Mesenchymal stem cell (in vitro differentiated cells and primary cell): ENCODE results near the gene ZBTB7C.

ENCODE experiments used
- DNase-seq: peaks from one replicate; pipeline ENCODE4 v3.0.0-alpha.2; 2013
- H2AFZ ChIP-seq: one replicate; pipeline ENCODE4 v1.6.1; 2013; ENCODE audit warnings: low read depth, mild to moderate bottlenecking, control low read depth, inconsistent platforms, low read length, moderate library complexity
- H2AK5ac ChIP-seq: 2 replicates; pipeline ENCODE4 v1.6.1; 2013; ENCODE audit warnings: low read length, moderate library complexity, mild to moderate bottlenecking, inconsistent platforms; ENCODE audit not compliant: severe bottlenecking
- H2BK120ac ChIP-seq: one replicate; pipeline ENCODE4 v1.6.1; 2013; ENCODE audit warnings: low read depth, mild to moderate bottlenecking, inconsistent platforms, low read length, moderate library complexity
- H2BK12ac ChIP-seq, 2 experiments: one replicate each; pipeline ENCODE4 v1.6.1; 2013; ENCODE audit warnings: inconsistent platforms in 2 of 2, low read length in 2 of 2, mild to moderate bottlenecking in 2 of 2, moderate library complexity in 2 of 2, control low read depth in 1 of 2
- H2BK15ac ChIP-seq: one replicate; pipeline ENCODE4 v1.6.1; 2013; ENCODE audit warnings: mild to moderate bottlenecking, low read depth, inconsistent platforms; ENCODE audit not compliant: poor library complexity, severe bottlenecking
- H2BK5ac ChIP-seq: 2 replicates; pipeline ENCODE4 v1.6.1; 2013; ENCODE audit warnings: low read depth, mild to moderate bottlenecking, low read length, control low read depth, inconsistent platforms; ENCODE audit not compliant: poor library complexity, severe bottlenecking
- H3K14ac ChIP-seq, 2 experiments: one replicate each; pipeline ENCODE4 v1.6.1; 2013; ENCODE audit warnings: inconsistent platforms in 2 of 2, low read length in 2 of 2, control low read depth in 1 of 2, mild to moderate bottlenecking in 1 of 2, moderate library complexity in 1 of 2
- H3K18ac ChIP-seq, 2 experiments: one replicate each; pipeline ENCODE4 v1.6.1; 2013; ENCODE audit warnings: inconsistent platforms in 2 of 2, low read length in 2 of 2, control low read depth in 1 of 2, low read depth in 1 of 2, mild to moderate bottlenecking in 1 of 2
- H3K23ac ChIP-seq, 2 experiments: one replicate each; pipeline ENCODE4 v1.6.1; 2013; ENCODE audit warnings: inconsistent platforms in 2 of 2, low read length in 2 of 2, mild to moderate bottlenecking in 2 of 2, moderate library complexity in 2 of 2, control low read depth in 1 of 2
- H3K27ac ChIP-seq: 2 replicates; pipeline ENCODE4 v1.5.1; 2013; ENCODE audit warnings: mild to moderate bottlenecking, moderate library complexity, low read length, control low read depth, inconsistent platforms; ENCODE audit not compliant: poor library complexity, severe bottlenecking
- H3K27me3 ChIP-seq, 2 experiments: 2 replicates each; pipeline versions ENCODE4 v1.6.1 to v1.7.0; 2013; ENCODE audit warnings: low read length in 2 of 2, mild to moderate bottlenecking in 2 of 2, moderate library complexity in 2 of 2, control low read depth in 1 of 2, inconsistent platforms in 1 of 2; ENCODE audit not compliant: control insufficient read depth in 1 of 2, insufficient read depth in 1 of 2
- H3K36me3 ChIP-seq, 2 experiments: 2 replicates each; pipeline versions ENCODE4 v1.6.1 to v1.7.0; 2013; ENCODE audit warnings: low read length in 2 of 2, control low read depth in 1 of 2, inconsistent platforms in 1 of 2, low read depth in 1 of 2, mild to moderate bottlenecking in 1 of 2; ENCODE audit not compliant: insufficient read depth in 2 of 2, control insufficient read depth in 1 of 2
- H3K4ac ChIP-seq, 2 experiments: one replicate each; pipeline ENCODE4 v1.6.1; 2013; ENCODE audit warnings: inconsistent platforms in 2 of 2, low read length in 2 of 2, mild to moderate bottlenecking in 2 of 2, moderate library complexity in 2 of 2, control low read depth in 1 of 2, low read depth in 1 of 2
- H3K4me1 ChIP-seq: 2 replicates; pipeline ENCODE4 v1.6.1; 2013; ENCODE audit warnings: low read depth, low read length, control low read depth; ENCODE audit not compliant: control insufficient read depth, insufficient read depth
- H3K4me2 ChIP-seq: 2 replicates; pipeline ENCODE4 v1.6.1; 2013; ENCODE audit warnings: low read length, mild to moderate bottlenecking, inconsistent platforms; ENCODE audit not compliant: poor library complexity, severe bottlenecking
- H3K4me3 ChIP-seq, 2 experiments: 2 replicates each; pipeline versions ENCODE4 v1.5.1 to v1.7.0; 2013; ENCODE audit warnings: low read length in 2 of 2, mild to moderate bottlenecking in 2 of 2, control low read depth in 1 of 2, low read depth in 1 of 2; ENCODE audit not compliant: insufficient read depth in 1 of 2
- H3K79me1 ChIP-seq: replicated peaks from 2 replicates; pipeline ENCODE4 v1.6.1; 2013; ENCODE audit warnings: mild to moderate bottlenecking, control low read depth, low read length, inconsistent platforms; ENCODE audit not compliant: poor library complexity, severe bottlenecking
- H3K9ac ChIP-seq: 2 replicates; pipeline ENCODE4 v1.7.0; 2013; ENCODE audit warnings: mild to moderate bottlenecking, low read length, moderate library complexity
- H3K9me3 ChIP-seq: 2 replicates; pipeline ENCODE4 v1.7.0; 2013; ENCODE audit warnings: mild to moderate bottlenecking, low read length; ENCODE audit not compliant: control insufficient read depth
- H4K8ac ChIP-seq: one replicate; pipeline ENCODE4 v1.6.1; 2013; ENCODE audit warnings: inconsistent platforms, mild to moderate bottlenecking, low read length, moderate library complexity
- H4K91ac ChIP-seq: one replicate; pipeline ENCODE4 v1.6.1; 2013; ENCODE audit warnings: mild to moderate bottlenecking, low read length, inconsistent platforms
- WGBS: methylation state at CpG from one replicate; pipeline ENCODE4 v1.1.7; 2013; ENCODE audit warnings: mixed read lengths; 5-methylcytosine and 5-hydroxymethylcytosine counted together

Gene ZBTB7C

GRCh38 chr18:48123324-48123723, 285.9 kb downstream of the ZBTB7C start:
- Histone ChIP-seq H3K18ac (no peak overlapping the region), H2AK5ac (no peak overlapping the region), H4K8ac (no peak overlapping the region), H3K4me1 (peaks cover 2% of the 10 kb centered on the region), H3K9me3 (no peaks in the 10 kb centered on the region), H2AFZ (no peak overlapping the region), H3K4me3 (no peak overlapping the region), H2BK120ac (no peak overlapping the region), H3K36me3 (no peaks in the 10 kb centered on the region), H2BK5ac (no peak overlapping the region), H3K27ac (no peak overlapping the region), H3K14ac (no peak overlapping the region), H3K4me2 (no peak overlapping the region), H3K23ac (no peak overlapping the region), H4K91ac (no peak overlapping the region), H3K4ac (no peak overlapping the region), H3K9ac (no peak overlapping the region), H2BK15ac (no peak overlapping the region), H3K79me1 (no peaks in the 10 kb centered on the region), H3K27me3 (peaks cover 38 to 51% of the 10 kb centered on the region in 2 experiments), H2BK12ac (no peak overlapping the region)
- 74% methylated on average over 6 of the region's 6 CpGs for WGBS
- DNase-seq, result no peak

- Histone ChIP-seq H2BK12ac (no peak overlapping the region), H3K4me1 (peaks cover 2% of the 10 kb centered on the region), H2BK15ac (no peak overlapping the region), H4K91ac (no peak overlapping the region), H4K8ac (no peak overlapping the region), H2AFZ (no peak overlapping the region), H3K14ac (no peak overlapping the region), H3K9me3 (no peaks in the 10 kb centered on the region), H2BK5ac (no peak overlapping the region), H3K27ac (no peak overlapping the region), H3K4me3 (no peak overlapping the region), H3K79me1 (no peaks in the 10 kb centered on the region), H3K9ac (no peak overlapping the region), H3K18ac (no peak overlapping the region), H3K36me3 (no peaks in the 10 kb centered on the region), H3K27me3 (peaks cover 38 to 46% of the 10 kb centered on the region in 2 experiments), H2AK5ac (no peak overlapping the region), H3K4ac (no peak overlapping the region), H3K23ac (no peak overlapping the region), H3K4me2 (no peak overlapping the region), H2BK120ac (no peak overlapping the region)
- WGBS, result 84% methylated on average over 4 of the region's 4 CpGs
- DNase-seq, result no peak
Measured at GRCh38 chr18:48122816-48123215, 286.4 kb downstream of the ZBTB7C start.

- Histone ChIP-seq H3K27me3 (peaks cover 33 to 44% of the 10 kb centered on the region in 2 experiments), H3K36me3 (no peaks in the 10 kb centered on the region), H3K23ac (no peak overlapping the region), H3K14ac (no peak overlapping the region), H3K4me3 (no peak overlapping the region), H3K4me2 (no peak overlapping the region), H3K27ac (no peak overlapping the region), H2BK15ac (no peak overlapping the region), H4K8ac (no peak overlapping the region), H2BK12ac (no peak overlapping the region), H3K18ac (no peak overlapping the region), H4K91ac (no peak overlapping the region), H3K4me1 (peaks cover 2% of the 10 kb centered on the region), H2AFZ (no peak overlapping the region), H2AK5ac (no peak overlapping the region), H3K4ac (no peak overlapping the region), H3K9me3 (no peaks in the 10 kb centered on the region), H3K9ac (no peak overlapping the region), H3K79me1 (no peaks in the 10 kb centered on the region), H2BK120ac (no peak overlapping the region), H2BK5ac (no peak overlapping the region)
- no peak for DNase-seq
- 90% methylated on average over 3 of the region's 3 CpGs for WGBS
Measured at GRCh38 chr18:48122376-48122775, 286.8 kb downstream of the ZBTB7C start.

GRCh38 chr18:48121752-48122151, 287.4 kb downstream of the ZBTB7C start:
- Histone ChIP-seq H4K91ac (no peak overlapping the region), H3K36me3 (no peaks in the 10 kb centered on the region), H2BK12ac (no peak overlapping the region), H3K27ac (no peak overlapping the region), H2BK15ac (no peak overlapping the region), H3K79me1 (no peaks in the 10 kb centered on the region), H3K14ac (no peak overlapping the region), H2AFZ (no peak overlapping the region), H3K4me3 (no peak overlapping the region), H2AK5ac (no peak overlapping the region), H3K27me3 (peaks cover 27 to 40% of the 10 kb centered on the region in 2 experiments), H3K4me2 (no peak overlapping the region), H2BK5ac (no peak overlapping the region), H3K18ac (no peak overlapping the region), H3K9ac (no peak overlapping the region), H4K8ac (no peak overlapping the region), H3K9me3 (no peaks in the 10 kb centered on the region), H3K4me1 (peaks cover 2% of the 10 kb centered on the region), H3K4ac (no peak overlapping the region), H3K23ac (no peak overlapping the region), H2BK120ac (no peak overlapping the region)
- 71% methylated on average over 3 of the region's 3 CpGs for WGBS
- DNase-seq, result no peak
